HL-60 (cell line): ENCODE measurements around the gene LINC01488.

ENCODE experiments used
- DNase-seq, 2 experiments: peaks; one replicate each; pipeline ENCODE4 v3.0.0-alpha.2; 2010 to 2020; ENCODE audit warnings: low read depth in 1 of 2, low spot score in 1 of 2
- H3K27ac ChIP-seq: fragments of 250-450 bp; sonication (Bioruptor Pico); replicated peaks from 2 replicates; pipeline ENCODE4 v1.5.1; 2020; ENCODE audit warnings: mild to moderate bottlenecking, moderate library complexity
- H3K27me3 ChIP-seq: fragments of 250-450 bp; sonication (Bioruptor Pico); 2 replicates; pipeline ENCODE4 v1.5.1; 2021; ENCODE audit warnings: mild to moderate bottlenecking, moderate library complexity; ENCODE audit not compliant: insufficient read depth, poor library complexity, severe bottlenecking
- H3K4me3 ChIP-seq: replicated peaks from 2 replicates; pipeline ENCODE4 v1.5.1; 2011; ENCODE audit warnings: mild to moderate bottlenecking, control low read depth, low read length; ENCODE audit not compliant: insufficient read depth
- CTCF ChIP-seq: IDR thresholded peaks from one replicate; pipeline ENCODE4 v1.5.1; 2011; ENCODE audit warnings: low read length, control low read depth, inconsistent platforms; ENCODE audit not compliant: insufficient read depth
- GABPA ChIP-seq: IDR thresholded peaks from 2 replicates; pipeline ENCODE4 v1.6.1; 2012; ENCODE audit warnings: low read depth
- POLR2AphosphoS5 ChIP-seq: IDR thresholded peaks from 2 replicates; pipeline ENCODE4 v1.6.1; 2012; ENCODE audit warnings: low read depth
- REST ChIP-seq: IDR thresholded peaks from 2 replicates; pipeline ENCODE4 v1.6.1; 2012; ENCODE audit warnings: low read depth; ENCODE audit not compliant: insufficient replicate concordance
- SPI1 ChIP-seq: IDR thresholded peaks from 2 replicates; pipeline ENCODE4 v1.6.1; 2012; ENCODE audit warnings: low read depth, mild to moderate bottlenecking, borderline replicate concordance

LINC01488 gene

GRCh38 chr11:69499918-69500284, 18.4 kb downstream of the LINC01488 start:
- no peak overlapping the region for H3K4me3 ChIP-seq
- no peak for DNase-seq
- TF ChIP-seq CTCF (no peak), GABPA (no peak), POLR2AphosphoS5 (no peak), REST (no peak), SPI1 (no peak)
- H3K27me3 ChIP-seq: no peaks in the 10 kb centered on the region
- H3K27ac ChIP-seq: no peak overlapping the region

- no peak overlapping the region for H3K27ac ChIP-seq
Observed at GRCh38 chr11:69500285-69501120, 19.0 kb downstream of the LINC01488 start.

More at GRCh38 chr11:69500285-69501120, 19.0 kb downstream of the LINC01488 start:
- no peaks in the 10 kb centered on the region for H3K27me3 ChIP-seq
- no peak overlapping the region for H3K4me3 ChIP-seq
- DNase-seq: no peak
- no peak for TF ChIP-seq SPI1
- no peak for TF ChIP-seq CTCF
- TF ChIP-seq POLR2AphosphoS5: no peak
- TF ChIP-seq GABPA: no peak
- no peak for TF ChIP-seq REST
